HG02642 (cell line): ENCODE data around the gene STK36.

Source experiments
- ATAC-seq: cut with Tn5 transposase; IDR thresholded peaks from one replicate; pipeline ENCODE4 v1.9.1; 2021; ENCODE audit warnings: mild to moderate bottlenecking; ENCODE audit not compliant: unreplicated experiment, poor library complexity

Gene STK36

GRCh38 chr2:218671654-218672566 is at the start of gene STK36, which contains the start of gene RNF25:
STK36 (plus strand) TSS chr2:218672086; CDS start chr2:218672830, 744 bp downstream.
RNF25 (minus strand) TSS chr2:218672002; CDS start chr2:218671970, 32 bp downstream.
- ATAC-seq: peak; percentile 98

- ATAC-seq: no peak
Observed at GRCh38 chr2:218622606-218623365, 49.1 kb upstream of the STK36 start.

GRCh38 chr2:218623366-218623705 is 48.5 kb upstream of the STK36 start:
- ATAC-seq: no peak

GRCh38 chr2:218626369-218626768 is 45.5 kb upstream of the STK36 start:
- no peak for ATAC-seq

GRCh38 chr2:218627939-218628338 is 43.9 kb upstream of the STK36 start:
- no peak for ATAC-seq

- no peak for ATAC-seq
Observed at GRCh38 chr2:218631837-218632236, 40.0 kb upstream of the STK36 start.

- ATAC-seq: no peak
Observed at GRCh38 chr2:218635719-218636118, 36.2 kb upstream of the STK36 start.

- no peak for ATAC-seq
Observed at GRCh38 chr2:218638372-218638771, 33.5 kb upstream of the STK36 start.

- no peak for ATAC-seq
Observed at GRCh38 chr2:218642121-218642656, 29.7 kb upstream of the STK36 start.

GRCh38 chr2:218642786-218643185 is 29.1 kb upstream of the STK36 start:
- no peak for ATAC-seq

GRCh38 chr2:218643751-218644310 is 28.1 kb upstream of the STK36 start:
- ATAC-seq: no peak

- no peak for ATAC-seq
Observed at GRCh38 chr2:218644721-218645120, 27.2 kb upstream of the STK36 start.

- no peak for ATAC-seq
Observed at GRCh38 chr2:218645126-218645525, 26.8 kb upstream of the STK36 start.

- ATAC-seq: no peak
Observed at GRCh38 chr2:218648088-218648786, 23.6 kb upstream of the STK36 start.

GRCh38 chr2:218648787-218649100 is 23.1 kb upstream of the STK36 start:
- no peak for ATAC-seq

GRCh38 chr2:218655751-218656150 is 16.1 kb upstream of the STK36 start:
- ATAC-seq: no peak

GRCh38 chr2:218658671-218659257 is 13.1 kb upstream of the STK36 start:
- peak; percentile 33 for ATAC-seq

GRCh38 chr2:218659258-218659987 is 12.5 kb upstream of the STK36 start, which contains the start of the genes BCS1L and ZNF142:
BCS1L (plus strand) TSS chr2:218659683; CDS start chr2:218660988, 1,305 bp downstream.
ZNF142 (minus strand) TSS chr2:218659623; CDS start chr2:218656429, 3,194 bp downstream.
- peak; percentile 94 for ATAC-seq

- ATAC-seq: no peak
Observed at GRCh38 chr2:218659988-218660358, 11.9 kb upstream of the STK36 start.
